GM15510 (cell line): ENCODE measurements around the gene MAP4K3.

Experiments used
- POLR2A ChIP-seq: IDR thresholded peaks from 3 replicates; pipeline ENCODE4 v1.6.1; 2011; ENCODE audit warnings: borderline replicate concordance; ENCODE audit not compliant: insufficient read length; ENCODE audit errors: extremely low read depth

The MAP4K3 gene

DNA sequence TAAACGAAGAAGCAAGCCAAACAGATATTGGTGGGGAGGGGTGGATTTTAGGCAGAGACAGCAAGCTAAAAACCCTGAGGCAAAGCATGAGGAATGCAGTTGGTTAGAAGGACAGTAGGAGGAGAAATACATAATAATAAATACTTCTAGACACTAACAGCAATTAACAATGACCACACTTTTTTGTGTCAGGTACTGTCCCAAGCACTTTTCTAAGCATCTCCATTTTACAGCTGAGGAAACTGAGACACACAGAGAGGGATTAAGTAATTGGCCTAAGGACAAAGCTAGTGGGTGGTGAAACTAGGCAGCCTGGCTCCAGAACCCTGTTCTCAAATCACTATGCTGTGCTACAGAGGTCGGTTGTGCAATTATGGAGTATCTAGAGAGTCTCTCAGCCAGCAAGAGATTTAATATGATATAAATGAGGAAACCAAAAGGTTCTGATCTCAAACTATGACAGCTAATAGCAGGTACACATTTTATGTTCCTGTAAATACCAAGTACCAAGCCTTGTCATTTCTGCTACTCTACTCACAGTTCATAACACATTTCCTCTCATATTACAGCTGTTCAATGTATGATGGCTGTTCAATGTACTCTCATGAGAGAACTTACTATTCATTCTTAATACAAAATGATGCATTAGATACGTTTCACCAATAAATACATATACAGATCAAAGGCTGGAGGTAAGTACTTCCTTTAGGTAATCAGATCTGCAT is 5.3 kb downstream of the MAP4K3 start:
- no peak for TF ChIP-seq POLR2A

DNA sequence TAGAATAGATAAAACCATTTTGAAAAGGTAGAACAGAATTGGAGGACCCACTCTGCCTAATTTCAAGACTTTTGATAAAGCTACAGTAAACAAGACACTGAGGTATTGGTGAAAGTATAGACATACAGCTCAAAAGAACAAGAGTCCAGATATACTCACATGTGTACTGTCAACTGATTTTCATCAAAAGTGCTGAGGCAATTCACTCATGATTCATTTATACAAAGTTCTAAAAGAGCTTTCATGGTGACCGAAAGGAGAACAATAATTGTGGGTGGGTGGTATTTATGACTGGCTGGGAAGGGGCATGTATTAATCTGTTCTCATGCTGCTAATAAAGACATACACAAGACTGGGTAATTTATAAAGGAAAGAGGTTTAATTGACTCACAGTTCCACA is 7.3 kb downstream of the MAP4K3 start:
- TF ChIP-seq POLR2A, result no peak

DNA sequence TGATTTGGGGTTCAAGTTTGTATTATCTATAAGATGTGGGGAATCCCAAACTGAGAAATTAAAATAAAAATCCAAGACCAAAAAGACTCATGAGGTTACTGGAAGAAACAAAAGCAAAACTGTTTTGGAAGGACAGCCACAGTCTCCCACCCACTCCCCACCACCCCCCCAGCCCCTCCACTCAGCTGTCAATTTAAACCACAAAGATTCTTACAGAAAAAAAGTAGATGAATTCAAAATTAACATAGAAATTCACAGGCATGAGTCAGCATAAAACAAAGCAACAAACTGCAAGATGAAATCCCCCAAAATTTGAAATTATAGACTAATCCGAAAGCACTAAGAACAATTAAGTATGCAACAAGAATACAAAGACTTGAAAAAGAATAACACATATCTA is 12.1 kb downstream of the MAP4K3 start:
- TF ChIP-seq POLR2A, result no peak

DNA sequence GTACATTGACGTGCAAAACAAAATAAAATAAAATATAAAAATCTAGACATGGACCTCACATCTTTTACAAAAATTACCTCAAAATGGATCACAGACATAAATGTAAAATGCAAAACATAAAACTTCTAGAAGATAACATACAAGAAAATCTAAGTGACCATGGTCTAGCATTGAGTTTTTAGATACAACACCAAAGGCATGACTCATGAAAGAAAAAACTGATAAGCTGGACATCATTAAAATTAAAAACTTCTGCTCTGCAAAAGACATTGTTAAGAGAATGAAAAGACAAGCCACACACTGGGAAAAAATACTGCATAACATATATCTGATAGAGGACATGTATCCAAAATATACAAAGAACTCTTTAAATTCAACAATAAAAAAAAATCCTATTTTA is 14.4 kb downstream of the MAP4K3 start:
- TF ChIP-seq POLR2A, result no peak

DNA sequence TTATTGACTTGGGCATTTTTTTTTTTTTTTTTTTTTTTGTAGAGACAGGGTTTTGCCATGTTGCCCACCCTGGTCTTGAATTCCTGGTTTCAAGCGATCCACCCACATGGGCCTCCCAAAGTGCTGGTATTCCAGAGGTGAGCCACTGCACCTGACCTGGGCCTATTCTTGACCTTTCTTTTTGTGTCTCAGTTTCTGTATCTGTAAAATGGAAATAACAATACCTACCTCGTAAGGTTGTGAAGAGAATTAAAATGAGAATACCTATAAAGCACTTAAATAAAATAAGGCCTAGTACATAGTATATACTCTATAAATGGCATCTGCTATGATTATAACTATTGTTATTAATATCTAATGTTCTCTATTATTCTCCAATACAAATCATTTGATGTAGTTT is 15.7 kb downstream of the MAP4K3 start:
- TF ChIP-seq POLR2A, result no peak

DNA sequence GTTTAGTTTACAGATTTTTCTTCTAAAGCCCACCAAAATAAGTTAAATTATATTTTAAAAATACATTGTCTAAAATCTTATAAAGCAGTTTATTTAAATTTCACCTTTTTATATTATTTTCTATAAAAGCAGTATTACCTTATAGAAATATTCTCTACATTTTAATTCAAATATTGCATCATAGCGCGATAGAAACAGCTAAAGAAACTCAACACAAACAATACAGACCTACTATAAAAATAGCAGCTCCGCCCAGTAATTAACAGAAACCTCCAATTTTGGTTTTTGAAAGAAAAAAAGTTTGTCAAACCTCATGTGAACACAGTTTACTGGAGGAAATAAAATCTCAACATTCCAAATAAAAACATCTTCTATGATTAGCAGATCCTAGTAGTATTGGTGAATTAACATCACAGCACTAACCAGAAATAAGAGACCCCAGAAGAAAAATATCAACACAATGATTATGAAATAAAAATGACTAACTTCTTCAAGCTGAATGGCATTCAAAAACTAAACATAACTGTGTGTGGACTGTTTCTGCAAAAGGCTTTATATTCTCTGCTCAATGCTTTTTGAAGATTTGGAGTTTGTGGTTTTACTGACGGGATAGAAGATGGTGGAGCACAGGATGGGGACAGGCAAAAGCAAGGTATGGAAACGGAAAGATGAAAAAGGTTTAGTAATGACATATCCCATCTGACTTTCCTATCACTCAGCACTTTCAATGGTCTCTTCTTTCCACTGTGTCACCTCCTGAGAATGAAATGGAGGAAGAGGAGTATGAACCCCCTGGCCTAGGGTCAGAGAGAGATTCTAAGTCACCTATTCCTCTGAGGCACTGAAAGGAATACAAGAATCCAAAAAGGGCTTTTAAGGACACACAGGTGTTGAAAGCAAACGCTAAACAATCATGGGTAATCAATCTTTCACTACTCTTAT is 17.5 kb downstream of the MAP4K3 start:
- no peak for TF ChIP-seq POLR2A

DNA sequence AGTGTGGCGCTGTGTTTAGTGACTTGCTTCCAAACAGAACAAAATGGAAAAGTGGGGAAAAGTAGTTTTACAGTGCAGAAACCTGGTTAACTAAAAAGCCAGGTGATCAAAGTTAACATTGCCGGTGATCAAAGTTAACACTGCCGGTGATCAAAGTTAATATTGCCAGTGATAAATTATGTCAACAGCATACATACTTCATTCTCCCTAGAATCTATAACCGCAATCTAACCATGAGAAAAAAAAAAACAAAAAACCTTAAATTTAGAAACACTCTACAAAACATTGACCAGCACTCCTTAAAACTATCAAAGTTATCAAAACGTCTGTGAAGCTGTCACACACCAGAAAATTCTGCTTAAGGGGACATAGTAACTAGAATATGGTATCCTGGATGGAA is 18.6 kb downstream of the MAP4K3 start:
- TF ChIP-seq POLR2A, result no peak

DNA sequence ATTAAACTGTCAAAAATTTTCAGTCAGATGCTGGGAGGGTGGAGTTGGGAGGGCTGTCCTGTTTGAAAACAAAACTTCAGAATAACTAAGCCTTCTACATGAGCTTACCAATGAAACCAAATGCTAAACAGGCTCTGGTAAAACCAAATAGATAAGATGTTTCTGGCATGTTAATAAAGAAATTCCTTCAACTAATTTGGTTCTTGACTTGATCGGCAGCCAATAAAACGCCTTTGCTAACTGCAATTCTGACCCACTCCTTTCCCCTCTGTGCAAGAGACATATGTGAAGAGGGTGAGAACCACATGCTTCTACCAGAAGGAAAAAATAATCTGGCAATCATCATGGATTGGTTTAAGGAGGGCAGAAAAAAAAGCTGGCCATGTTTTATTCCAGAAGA is 20.9 kb downstream of the MAP4K3 start:
- TF ChIP-seq POLR2A, result no peak

DNA sequence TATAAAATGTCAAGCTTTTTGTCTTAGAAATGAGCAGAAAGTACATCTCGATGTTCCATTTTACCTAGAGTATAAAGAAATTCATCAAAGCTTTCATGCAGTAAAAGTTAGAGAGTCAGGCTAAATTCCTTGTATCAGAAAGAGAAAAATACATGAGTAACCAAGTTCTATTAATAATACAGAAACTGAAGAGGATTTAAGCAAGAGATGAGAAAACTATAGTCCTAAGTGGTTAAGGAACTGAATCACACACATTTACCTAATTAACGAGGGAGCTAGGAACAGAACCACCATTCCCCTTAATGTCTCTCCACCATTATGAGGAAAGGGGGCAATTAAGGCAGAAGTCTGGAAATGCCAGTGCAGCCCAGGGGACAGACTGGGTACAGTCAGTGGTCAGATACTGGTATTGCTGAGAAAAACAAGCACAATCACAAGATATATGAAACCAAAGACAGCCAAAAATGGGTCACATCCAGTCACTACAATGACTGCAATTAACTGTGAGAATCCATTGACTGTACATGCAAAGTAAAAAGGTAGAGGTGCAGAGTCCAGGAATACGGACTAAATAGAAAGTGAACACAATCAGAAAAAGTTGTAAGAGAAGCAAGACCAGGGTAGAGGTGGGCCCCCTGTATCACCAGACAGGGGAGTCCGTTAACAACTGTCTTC is 23.9 kb downstream of the MAP4K3 start:
- no peak for TF ChIP-seq POLR2A

DNA sequence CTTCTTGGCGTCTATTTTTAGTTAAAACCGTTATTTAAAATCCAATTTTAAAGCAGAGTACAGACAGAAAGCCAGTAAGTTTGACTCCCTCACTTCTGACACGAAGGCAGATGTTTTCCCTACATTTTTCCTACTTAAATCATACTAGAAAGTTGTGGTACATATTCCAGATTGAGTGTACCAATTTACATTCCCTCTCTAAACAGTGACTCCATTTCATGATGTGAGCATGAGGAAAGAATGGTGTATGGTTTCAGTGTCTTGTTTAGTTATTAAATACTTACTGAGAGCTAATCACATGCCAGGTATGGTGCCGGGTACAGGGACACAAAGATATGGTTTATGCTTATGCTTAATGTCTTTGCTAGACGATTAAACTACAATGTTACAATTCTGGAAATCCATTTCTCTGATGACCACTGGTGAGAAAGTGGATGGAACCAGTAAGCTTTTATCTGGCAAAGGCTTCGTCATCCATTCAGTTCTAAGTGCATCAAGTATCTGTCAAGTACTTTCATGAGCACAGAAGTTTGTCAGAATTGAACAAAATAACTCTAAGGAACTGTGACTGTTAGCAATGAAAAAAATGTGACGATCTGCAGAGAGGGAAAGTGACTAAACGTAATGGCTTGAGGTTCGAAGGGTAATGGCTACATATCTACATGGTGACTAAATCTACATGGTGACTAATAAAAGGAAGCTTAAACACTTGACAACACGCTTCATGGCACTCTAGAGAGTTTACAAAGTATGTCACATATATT is 25.7 kb downstream of the MAP4K3 start:
- TF ChIP-seq POLR2A, result no peak

DNA sequence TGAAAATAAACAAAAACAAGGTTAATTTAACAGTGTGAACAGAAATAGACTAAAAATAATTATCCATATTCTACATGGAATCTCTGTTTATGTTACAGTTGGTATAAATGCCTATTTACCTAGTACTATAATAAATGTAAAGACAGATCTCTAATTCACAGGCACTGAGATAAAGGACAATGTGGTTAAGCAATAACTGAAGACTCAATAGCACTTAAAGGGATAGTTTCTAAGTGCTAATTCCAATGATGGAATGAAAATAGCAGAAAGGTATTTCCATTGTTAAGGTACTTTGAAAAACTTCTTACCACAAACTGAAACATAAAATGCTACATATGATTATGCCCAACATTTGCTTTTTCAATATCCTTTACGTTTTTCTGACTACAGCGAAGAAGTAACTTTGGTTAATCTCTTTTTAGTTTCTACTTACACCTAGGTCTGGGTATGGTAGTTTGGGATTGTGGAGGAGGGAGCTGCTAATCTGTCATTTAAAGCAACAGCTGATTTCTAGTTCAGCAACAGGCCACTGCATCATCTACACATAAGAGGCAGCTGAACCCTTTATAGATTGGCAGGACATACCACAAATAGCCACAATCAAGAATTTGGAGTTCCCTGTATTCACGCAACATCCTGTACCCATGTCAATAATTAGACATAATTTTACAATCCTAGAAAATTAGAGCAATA is 27.2 kb downstream of the MAP4K3 start:
- no peak for TF ChIP-seq POLR2A

DNA sequence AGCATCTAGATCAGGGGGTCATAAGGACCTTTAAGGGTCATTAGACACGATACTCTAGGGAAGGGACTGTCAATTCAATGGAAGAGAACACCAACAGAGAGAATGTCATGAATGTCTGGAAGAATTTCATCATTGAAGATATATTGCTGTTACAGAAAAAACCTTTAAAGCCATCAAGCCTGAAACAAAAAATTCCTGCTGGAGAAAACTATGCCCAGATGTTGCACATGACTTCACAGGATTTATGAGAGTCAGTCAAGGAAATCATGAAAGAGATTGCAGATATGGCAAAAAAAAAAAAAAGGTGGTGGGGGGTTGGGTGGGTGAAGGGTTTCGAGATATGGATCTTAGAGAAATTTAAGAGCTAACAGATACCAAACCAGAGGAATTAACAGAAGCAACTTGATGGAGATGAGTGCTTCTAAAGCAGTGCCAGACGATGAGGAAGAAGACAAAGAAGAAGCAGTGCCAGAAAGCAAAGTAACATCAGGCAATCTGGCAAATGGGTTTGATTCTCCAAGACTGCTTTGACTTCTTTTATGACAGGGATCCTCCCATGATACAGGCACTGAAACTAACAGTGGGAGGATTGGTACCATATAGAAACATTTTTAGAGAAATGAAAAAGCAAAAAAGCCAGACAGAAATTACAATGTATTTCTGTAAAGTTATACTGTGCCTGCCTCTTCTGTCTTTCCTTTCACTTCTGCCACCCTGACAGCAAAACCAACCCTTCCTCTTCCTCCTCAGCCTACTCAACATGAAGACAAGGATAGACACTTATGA is 28.5 kb downstream of the MAP4K3 start:
- no peak for TF ChIP-seq POLR2A
